ENCODE measurements around the gene TBC1D20. TPM values are rescaled to one million over a fixed set of nuclear protein-coding genes. Genes with fewer than 3 reads are reported as not detected.
A peak's percentile ranks its signal among the peaks of the same experiment; 100 is the strongest.
"Not testable (repeated sequence)": the region's sequence is repeated elsewhere in the genome, so short reads cannot be mapped to it uniquely, and the experiment has no call there.

TBC1D20 gene
- total and polyA plus RNA-seq, 2 of the 4 experiments (the other 2 are of a cell fraction) = 39.1 to 42.8 TPM

GRCh38 chr20:478010-478948 is 15.9 kb upstream of the TBC1D20 start:
- Histone ChIP-seq H2BK5ac (ENCODE audit: low read depth, low read length, poor library complexity, severe bottlenecking) (no peak overlapping the region), H3K9me3 (ENCODE audit: control insufficient read depth, insufficient read depth, low read length) (no peaks in the 10 kb centered on the region), H2BK20ac (ENCODE audit: low read depth, low read length) (peak overlapping the region; percentile 59; the same call in 1 of the 2 replicates), H3K4ac (ENCODE audit: low read depth, low read length) (peak overlapping the region; percentile 48), H4K91ac (ENCODE audit: insufficient read depth, low read depth, low read length) (peak overlapping the region; percentile 32; the same call in 1 of the 2 replicates), H3K14ac (replicated peaks; ENCODE audit: low read depth, low read length) (0 out of 2 replicates have a peak overlapping the region, but pooled peaks have one; percentile 11), H2BK15ac (ENCODE audit: low read depth, low read length) (no peak overlapping the region), H3K79me1 (ENCODE audit: low read depth in 1 of 2, low read length in 2 of 2) (peaks cover 0 to 23% of the 10 kb centered on the region in 2 experiments; a peak in 3 of 4 replicates), H3K56ac (ENCODE audit: extremely low read depth, insufficient read depth, low read length) (peak overlapping the region; percentile 10; the same call in 1 of the 2 replicates), H3K9me1 (ENCODE audit: insufficient read depth, low read length) (peaks cover 13% of the 10 kb centered on the region), H4K5ac (ENCODE audit: low read depth, low read length) (0 out of 2 replicates have a peak overlapping the region, but pooled peaks have one; percentile 38), H3K27me3 (ENCODE audit: control insufficient read depth, insufficient read depth, low read length) (no peaks in the 10 kb centered on the region), H4K8ac (ENCODE audit: low read depth in 2 of 2, low read length in 2 of 2) (peak overlapping the region in 1 of 2 experiments; percentile 50; a peak in 2 of 4 replicates), H3K27ac (ENCODE audit: insufficient read depth, low read length) (peak overlapping the region; percentile 85; the same call in 1 of the 2 replicates), H3K9ac (ENCODE audit: low read depth, low read length) (no peak overlapping the region), H3K4me1 (ENCODE audit: control insufficient read depth, insufficient read depth, low read length) (peaks cover 10% of the 10 kb centered on the region), H3K36me3 (ENCODE audit: control insufficient read depth, insufficient read depth, low read length) (peaks cover 22% of the 10 kb centered on the region), H2BK120ac (ENCODE audit: low read depth, low read length) (peak overlapping the region; percentile 55), H2AK5ac (ENCODE audit: low read depth, low read length) (peak overlapping the region; percentile 48; the same call in 1 of the 2 replicates), H3K18ac (ENCODE audit: low read depth, low read length) (no peak overlapping the region), H2AK9ac (replicated peaks; ENCODE audit: low read depth, low read length, poor library complexity) (no peak overlapping the region), H3K23ac (ENCODE audit: low read depth, low read length) (no peak overlapping the region), H4K20me1 (ENCODE audit: insufficient read depth, low read length) (peaks cover 9% of the 10 kb centered on the region), H3K4me3 (ENCODE audit: insufficient read depth, low read depth, low read length) (no peak overlapping the region), H3K4me2 (ENCODE audit: low read depth, low read length) (no peak overlapping the region), H2AFZ (replicated peaks; ENCODE audit: low read length, poor library complexity) (no peak overlapping the region)
- in situ Hi-C loops (cut with MboI; ENCODE audit: low sequenced_read_pairs) = loop anchor here (5.0 kb wide), 1 partner anchor 126 kb away; no protein-coding TSS in a partner anchor
- peak; percentile 27; the same call in 1 of the 2 replicates for ATAC-seq (ENCODE audit: low read depth)
- DNase-seq = peak; percentile 87
- dilution Hi-C loops (cut with HindIII; ENCODE audit: low sequenced_read_pairs, unreplicated experiment) = no loop called here
- BruUV-seq (replicated peaks) = no TSS peak
- ChIA-PET CTCF (interaction anchor here (0.7 kb wide), 2 partner anchors 42 to 182 kb away, joined by 3 to 5 read pairs; no protein-coding TSS in a partner anchor), POLR2A (ENCODE audit: unreplicated experiment) (interaction anchor here (0.6 kb wide), 1 partner anchor 152 kb away, joined by 3 read pairs; no protein-coding TSS in a partner anchor)
- TF ChIP-seq CEBPB (IDR thresholded peaks at IDR 0.05; ENCODE audit: low read depth, low read length) (peak; percentile 93), CHD1 (IDR thresholded peaks at IDR 0.05; ENCODE audit: low read depth, low read length) (no peak)
- no CpG with 5 or more reads among the region's 8 CpGs for WGBS, 2 experiments (ENCODE audit: extremely low coverage in 2 of 2, insufficient read length in 1 of 2)
- intact Hi-C loops (cut with micrococcal nuclease) = no loop called here

GRCh38 chr20:476561-477249 is 14.4 kb upstream of the TBC1D20 start:
- ATAC-seq (ENCODE audit: low read depth); H4K91ac ChIP-seq (ENCODE audit: insufficient read depth, low read depth, low read length); H3K4me2 ChIP-seq (ENCODE audit: low read depth, low read length); H2AFZ ChIP-seq (replicated peaks; ENCODE audit: low read length, poor library complexity); H3K27me3 ChIP-seq (ENCODE audit: control insufficient read depth, insufficient read depth, low read length); intact Hi-C loops (cut with micrococcal nuclease); H3K4me3 ChIP-seq (ENCODE audit: insufficient read depth, low read depth, low read length); H2AK9ac ChIP-seq (replicated peaks; ENCODE audit: low read depth, low read length, poor library complexity); dilution Hi-C loops (cut with HindIII; ENCODE audit: low sequenced_read_pairs, unreplicated experiment); H3K4me1 ChIP-seq (ENCODE audit: control insufficient read depth, insufficient read depth, low read length); H3K27ac ChIP-seq (ENCODE audit: insufficient read depth, low read length); H2AK5ac ChIP-seq (ENCODE audit: low read depth, low read length); H2BK15ac ChIP-seq (ENCODE audit: low read depth, low read length); H4K8ac ChIP-seq (ENCODE audit: low read depth in 2 of 2, low read length in 2 of 2); H3K4ac ChIP-seq (ENCODE audit: low read depth, low read length); H2BK5ac ChIP-seq (ENCODE audit: low read depth, low read length, poor library complexity, severe bottlenecking); H3K23ac ChIP-seq (ENCODE audit: low read depth, low read length); H2BK20ac ChIP-seq (ENCODE audit: low read depth, low read length); H4K20me1 ChIP-seq (ENCODE audit: insufficient read depth, low read length); H4K5ac ChIP-seq (ENCODE audit: low read depth, low read length); H3K14ac ChIP-seq (replicated peaks; ENCODE audit: low read depth, low read length); H3K18ac ChIP-seq (ENCODE audit: low read depth, low read length); H3K9ac ChIP-seq (ENCODE audit: low read depth, low read length); BruUV-seq (replicated peaks); H2BK120ac ChIP-seq (ENCODE audit: low read depth, low read length); H3K9me3 ChIP-seq (ENCODE audit: control insufficient read depth, insufficient read depth, low read length); DNase-seq; H3K56ac ChIP-seq (ENCODE audit: extremely low read depth, insufficient read depth, low read length): not testable (repeated sequence)
- peaks cover 18% of the 10 kb centered on the region for H3K9me1 ChIP-seq (ENCODE audit: insufficient read depth, low read length)
- in situ Hi-C loops (cut with MboI; ENCODE audit: low sequenced_read_pairs) = loop anchor here (5.0 kb wide), 1 partner anchor 124 kb away; no protein-coding TSS in a partner anchor
- WGBS, 2 experiments (ENCODE audit: extremely low coverage in 2 of 2, insufficient read length in 1 of 2) = 95% methylated on average over 3 of the region's 6 CpGs; no CpG with 5 or more reads in 1 of the 2 experiments
- POLR2A ChIA-PET (ENCODE audit: unreplicated experiment) = interaction anchor here (0.6 kb wide), 2 partner anchors 173 to 289 kb away, joined by 3 to 5 read pairs; no protein-coding TSS in a partner anchor
- H3K36me3 ChIP-seq (ENCODE audit: control insufficient read depth, insufficient read depth, low read length) = peaks cover 14% of the 10 kb centered on the region
- peaks cover 0 to 22% of the 10 kb centered on the region in 2 experiments; a peak in 2 of 4 replicates for H3K79me1 ChIP-seq (ENCODE audit: low read depth in 1 of 2, low read length in 2 of 2)
- CTCF ChIA-PET = interaction anchor here (0.6 kb wide), 1 partner anchor 38 kb away, joined by 3 read pairs; no protein-coding TSS in a partner anchor

Data from IMR-90 (cell line).